ENCODE results near the gene UGP2. TPM values are rescaled to one million over a fixed set of nuclear protein-coding genes. Genes with fewer than 3 reads are reported as not detected.

The UGP2 gene
- total and polyA plus RNA-seq, 2 of the 8 experiments (the other 6 are each of a cell fraction or from before 2014, with no cell fraction given), result 278 to 956 TPM

- TF ChIP-seq, protein P1, sequence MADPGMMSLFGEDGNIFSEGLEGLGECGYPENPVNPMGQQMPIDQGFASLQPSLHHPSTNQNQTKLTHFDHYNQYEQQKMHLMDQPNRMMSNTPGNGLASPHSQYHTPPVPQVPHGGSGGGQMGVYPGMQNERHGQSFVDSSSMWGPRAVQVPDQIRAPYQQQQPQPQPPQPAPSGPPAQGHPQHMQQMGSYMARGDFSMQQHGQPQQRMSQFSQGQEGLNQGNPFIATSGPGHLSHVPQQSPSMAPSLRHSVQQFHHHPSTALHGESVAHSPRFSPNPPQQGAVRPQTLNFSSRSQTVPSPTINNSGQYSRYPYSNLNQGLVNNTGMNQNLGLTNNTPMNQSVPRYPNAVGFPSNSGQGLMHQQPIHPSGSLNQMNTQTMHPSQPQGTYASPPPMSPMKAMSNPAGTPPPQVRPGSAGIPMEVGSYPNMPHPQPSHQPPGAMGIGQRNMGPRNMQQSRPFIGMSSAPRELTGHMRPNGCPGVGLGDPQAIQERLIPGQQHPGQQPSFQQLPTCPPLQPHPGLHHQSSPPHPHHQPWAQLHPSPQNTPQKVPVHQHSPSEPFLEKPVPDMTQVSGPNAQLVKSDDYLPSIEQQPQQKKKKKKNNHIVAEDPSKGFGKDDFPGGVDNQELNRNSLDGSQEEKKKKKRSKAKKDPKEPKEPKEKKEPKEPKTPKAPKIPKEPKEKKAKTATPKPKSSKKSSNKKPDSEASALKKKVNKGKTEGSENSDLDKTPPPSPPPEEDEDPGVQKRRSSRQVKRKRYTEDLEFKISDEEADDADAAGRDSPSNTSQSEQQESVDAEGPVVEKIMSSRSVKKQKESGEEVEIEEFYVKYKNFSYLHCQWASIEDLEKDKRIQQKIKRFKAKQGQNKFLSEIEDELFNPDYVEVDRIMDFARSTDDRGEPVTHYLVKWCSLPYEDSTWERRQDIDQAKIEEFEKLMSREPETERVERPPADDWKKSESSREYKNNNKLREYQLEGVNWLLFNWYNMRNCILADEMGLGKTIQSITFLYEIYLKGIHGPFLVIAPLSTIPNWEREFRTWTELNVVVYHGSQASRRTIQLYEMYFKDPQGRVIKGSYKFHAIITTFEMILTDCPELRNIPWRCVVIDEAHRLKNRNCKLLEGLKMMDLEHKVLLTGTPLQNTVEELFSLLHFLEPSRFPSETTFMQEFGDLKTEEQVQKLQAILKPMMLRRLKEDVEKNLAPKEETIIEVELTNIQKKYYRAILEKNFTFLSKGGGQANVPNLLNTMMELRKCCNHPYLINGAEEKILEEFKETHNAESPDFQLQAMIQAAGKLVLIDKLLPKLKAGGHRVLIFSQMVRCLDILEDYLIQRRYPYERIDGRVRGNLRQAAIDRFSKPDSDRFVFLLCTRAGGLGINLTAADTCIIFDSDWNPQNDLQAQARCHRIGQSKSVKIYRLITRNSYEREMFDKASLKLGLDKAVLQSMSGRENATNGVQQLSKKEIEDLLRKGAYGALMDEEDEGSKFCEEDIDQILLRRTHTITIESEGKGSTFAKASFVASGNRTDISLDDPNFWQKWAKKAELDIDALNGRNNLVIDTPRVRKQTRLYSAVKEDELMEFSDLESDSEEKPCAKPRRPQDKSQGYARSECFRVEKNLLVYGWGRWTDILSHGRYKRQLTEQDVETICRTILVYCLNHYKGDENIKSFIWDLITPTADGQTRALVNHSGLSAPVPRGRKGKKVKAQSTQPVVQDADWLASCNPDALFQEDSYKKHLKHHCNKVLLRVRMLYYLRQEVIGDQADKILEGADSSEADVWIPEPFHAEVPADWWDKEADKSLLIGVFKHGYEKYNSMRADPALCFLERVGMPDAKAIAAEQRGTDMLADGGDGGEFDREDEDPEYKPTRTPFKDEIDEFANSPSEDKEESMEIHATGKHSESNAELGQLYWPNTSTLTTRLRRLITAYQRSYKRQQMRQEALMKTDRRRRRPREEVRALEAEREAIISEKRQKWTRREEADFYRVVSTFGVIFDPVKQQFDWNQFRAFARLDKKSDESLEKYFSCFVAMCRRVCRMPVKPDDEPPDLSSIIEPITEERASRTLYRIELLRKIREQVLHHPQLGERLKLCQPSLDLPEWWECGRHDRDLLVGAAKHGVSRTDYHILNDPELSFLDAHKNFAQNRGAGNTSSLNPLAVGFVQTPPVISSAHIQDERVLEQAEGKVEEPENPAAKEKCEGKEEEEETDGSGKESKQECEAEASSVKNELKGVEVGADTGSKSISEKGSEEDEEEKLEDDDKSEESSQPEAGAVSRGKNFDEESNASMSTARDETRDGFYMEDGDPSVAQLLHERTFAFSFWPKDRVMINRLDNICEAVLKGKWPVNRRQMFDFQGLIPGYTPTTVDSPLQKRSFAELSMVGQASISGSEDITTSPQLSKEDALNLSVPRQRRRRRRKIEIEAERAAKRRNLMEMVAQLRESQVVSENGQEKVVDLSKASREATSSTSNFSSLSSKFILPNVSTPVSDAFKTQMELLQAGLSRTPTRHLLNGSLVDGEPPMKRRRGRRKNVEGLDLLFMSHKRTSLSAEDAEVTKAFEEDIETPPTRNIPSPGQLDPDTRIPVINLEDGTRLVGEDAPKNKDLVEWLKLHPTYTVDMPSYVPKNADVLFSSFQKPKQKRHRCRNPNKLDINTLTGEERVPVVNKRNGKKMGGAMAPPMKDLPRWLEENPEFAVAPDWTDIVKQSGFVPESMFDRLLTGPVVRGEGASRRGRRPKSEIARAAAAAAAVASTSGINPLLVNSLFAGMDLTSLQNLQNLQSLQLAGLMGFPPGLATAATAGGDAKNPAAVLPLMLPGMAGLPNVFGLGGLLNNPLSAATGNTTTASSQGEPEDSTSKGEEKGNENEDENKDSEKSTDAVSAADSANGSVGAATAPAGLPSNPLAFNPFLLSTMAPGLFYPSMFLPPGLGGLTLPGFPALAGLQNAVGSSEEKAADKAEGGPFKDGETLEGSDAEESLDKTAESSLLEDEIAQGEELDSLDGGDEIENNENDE (IDR thresholded peaks at IDR 0.05; ENCODE audit: insufficient replicate concordance, low read length), result no peak
- TF ChIP-seq PHF8 (conservative IDR thresholded peaks at IDR 0.05; ENCODE audit: low read depth, low read length) (no peak), POLR2A (IDR thresholded peaks at IDR 0.05; ENCODE audit: control extremely low read depth in 1 of 2, low read depth in 2 of 2, low read length in 2 of 2) (peak in 1 of 2 experiments; percentile 0; a peak in 1 of 3 replicates), MAFK (IDR thresholded peaks at IDR 0.05; ENCODE audit: low read depth, low read length) (no peak), BACH1 (IDR thresholded peaks at IDR 0.05; ENCODE audit: low read length) (no peak), FOSL1 (IDR thresholded peaks at IDR 0.05; ENCODE audit: insufficient read depth, low read depth, low read length) (no peak), RXRA (IDR thresholded peaks at IDR 0.05; ENCODE audit: insufficient read depth, low read depth, low read length) (no peak), POLR2AphosphoS5 (IDR thresholded peaks at IDR 0.05; ENCODE audit: low read depth, low read length) (peak; percentile 56; the same call in 1 of the 2 replicates), ZNF274 (IDR thresholded peaks at IDR 0.05; ENCODE audit: borderline replicate concordance, extremely low read depth, low read length) (no peak), CBX5 (IDR thresholded peaks at IDR 0.05; ENCODE audit: low read depth, low read length) (no peak)
Measured at GRCh38 chr2:63881205-63881604, 39.5 kb downstream of the UGP2 start (continued).

All from H1 (cell line).